NB4 (cell line): Measurements from ENCODE around the gene BMPER.

Experiments
- DNase-seq: peaks from one replicate; pipeline ENCODE4 v3.0.0; 2010; ENCODE audit warnings: low read depth
- H3K4me3 ChIP-seq: one replicate; pipeline ENCODE4 v1.5.1; 2011; ENCODE audit warnings: mild to moderate bottlenecking, low read depth, low read length, moderate library complexity
- CTCF ChIP-seq: IDR thresholded peaks from one replicate; pipeline ENCODE4 v1.5.1; 2012; ENCODE audit warnings: low read depth, low read length
- MAX ChIP-seq: IDR thresholded peaks from 2 replicates; pipeline ENCODE4 v1.6.1; 2011; ENCODE audit warnings: low read depth, low read length
- MYC ChIP-seq: IDR thresholded peaks from 2 replicates; pipeline ENCODE4 v1.6.1; 2011; ENCODE audit warnings: low read depth, low read length
- POLR2A ChIP-seq: IDR thresholded peaks from 2 replicates; pipeline ENCODE4 v1.6.1; 2011; ENCODE audit warnings: mild to moderate bottlenecking; ENCODE audit not compliant: insufficient read length; ENCODE audit errors: extremely low read depth

BMPER gene

GRCh38 chr7:33918438-33919143 is 13.3 kb downstream of the BMPER start:
- no peak for DNase-seq
- no peak for TF ChIP-seq POLR2A
- no peak for TF ChIP-seq MAX
- no peak for TF ChIP-seq CTCF
- no peak for TF ChIP-seq MYC
- H3K4me3 ChIP-seq: no peak overlapping the region

- no peak overlapping the region for H3K4me3 ChIP-seq
- TF ChIP-seq CTCF: no peak
- TF ChIP-seq POLR2A: no peak
- no peak for TF ChIP-seq MAX
- DNase-seq: no peak
Measured at GRCh38 chr7:33919449-33919848, 14.1 kb downstream of the BMPER start.

GRCh38 chr7:33921216-33921938 is 16.0 kb downstream of the BMPER start:
- TF ChIP-seq MAX (no peak), POLR2A (no peak), CTCF (no peak), MYC (no peak)
- DNase-seq: no peak
- no peak overlapping the region for H3K4me3 ChIP-seq

- no peak for DNase-seq
- H3K4me3 ChIP-seq: no peak overlapping the region
- no peak for TF ChIP-seq CTCF
Measured at GRCh38 chr7:33922820-33923219, 17.5 kb downstream of the BMPER start.

- no peak overlapping the region for H3K4me3 ChIP-seq
- DNase-seq: no peak
- 0 out of 2 replicates have a peak, but pooled peaks have one; percentile 42 for TF ChIP-seq MAX
- TF ChIP-seq MYC: no peak
Measured at GRCh38 chr7:33923440-33924229, 18.3 kb downstream of the BMPER start.

- H3K4me3 ChIP-seq: no peak overlapping the region
- no peak for TF ChIP-seq MAX
- TF ChIP-seq MYC: no peak
- no peak for DNase-seq
Measured at GRCh38 chr7:33926535-33926934, 21.2 kb downstream of the BMPER start.
